AG04449 (cell line): ENCODE results near the gene JADE2.
"Not testable (repeated sequence)": the region's sequence is repeated elsewhere in the genome, so short reads cannot be mapped to it uniquely, and the experiment has no call there.

Experiments used
- CTCF ChIA-PET: fragments of 350-600 bp; formaldehyde crosslinking; extraction: SDS; loops from one replicate; lab custom pipeline; 2021; ENCODE audit warnings: antibody characterized with exemption; lab: Yijun Ruan, JAX
- POLR2A ChIA-PET: fragments of 400-600, 350-600 bp; formaldehyde crosslinking; extraction: SDS; loops from one replicate; lab custom pipeline; 2020; ENCODE audit warnings: antibody characterized with exemption, inconsistent platforms; lab: Yijun Ruan, JAX
- DNase-seq: peaks from one replicate; pipeline ENCODE4 v3.0.0-alpha.2; 2010; ENCODE audit warnings: low read depth, low spot score
- H3K4me3 ChIP-seq: 2 replicates; pipeline ENCODE4 v1.5.1; 2011; ENCODE audit warnings: low read depth, mild to moderate bottlenecking, control low read depth, low read length
- TF ChIP-seq, protein P1 (sequence below): IDR thresholded peaks from one replicate; pipeline ENCODE4 v1.5.1; 2011; ENCODE audit warnings: mild to moderate bottlenecking, moderate library complexity, low read length, control low read depth, inconsistent platforms; ENCODE audit not compliant: insufficient read depth; ENCODE audit errors: missing control alignments

The JADE2 gene

DNA sequence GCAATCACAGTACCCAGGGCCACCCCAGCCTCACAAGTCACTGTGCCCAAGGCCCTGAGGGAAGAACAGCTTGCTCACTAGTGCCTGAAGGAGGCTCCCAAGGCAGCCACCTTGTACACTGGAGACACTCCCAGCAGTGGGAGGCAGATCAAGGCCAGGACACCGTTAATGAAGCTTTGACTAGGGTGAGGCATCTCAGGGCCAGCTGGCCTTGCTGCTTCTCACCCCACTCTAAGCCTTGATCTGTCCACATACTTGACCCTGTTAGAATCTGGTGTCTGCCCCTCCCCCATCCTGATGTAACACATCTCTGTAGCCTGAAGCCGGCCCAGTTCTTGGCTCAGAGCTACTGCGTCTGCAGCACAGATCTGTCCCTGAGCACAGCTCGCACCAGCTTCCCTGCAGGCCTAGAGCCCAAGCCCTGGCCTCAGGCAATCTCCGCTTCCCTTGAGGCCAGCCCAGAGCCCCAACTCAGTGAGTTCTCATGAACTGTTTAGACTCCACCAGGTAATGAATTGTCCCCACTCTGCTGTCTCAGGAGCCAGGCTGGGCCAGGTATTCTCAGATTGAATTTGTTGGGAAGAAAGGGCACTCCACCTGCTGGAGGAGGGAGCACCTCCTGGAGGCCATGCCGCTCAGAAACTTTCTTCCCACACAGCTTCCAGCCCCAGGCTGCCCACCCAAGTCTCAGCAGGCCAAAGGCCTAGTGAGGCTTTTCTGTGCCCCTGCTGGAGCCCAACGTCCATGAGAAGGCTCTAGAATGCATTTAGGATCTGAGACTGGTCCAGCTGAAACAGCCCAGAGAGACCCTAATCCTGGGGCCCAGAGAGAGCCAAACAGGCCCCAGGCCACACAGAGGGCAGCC, 13.4 kb upstream of the JADE2 start:
- DNase-seq, result no peak
- POLR2A ChIA-PET, result interaction anchor here (0.8 to 1.2 kb wide), 2 partner anchors 9 to 16 kb away, joined by 3 read pairs; no protein-coding TSS in a partner anchor

DNA sequence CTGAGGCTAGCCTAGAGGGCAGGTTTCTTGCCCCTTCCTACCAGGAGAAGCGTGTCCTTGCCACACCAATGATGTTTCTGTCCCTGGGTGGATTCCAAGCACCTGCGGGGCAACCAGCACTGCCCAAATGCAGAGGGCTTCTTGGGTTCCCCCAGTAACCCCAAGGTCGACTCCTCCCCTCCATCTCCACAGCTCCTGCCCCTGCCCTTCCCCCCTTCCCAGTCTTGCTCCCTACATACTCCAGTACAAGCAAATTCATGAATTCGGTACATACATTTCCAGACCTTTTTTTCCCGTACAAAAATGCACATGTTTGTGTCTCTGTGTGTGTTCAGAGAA, 12.8 kb upstream of the JADE2 start:
- TF ChIP-seq, protein P1, sequence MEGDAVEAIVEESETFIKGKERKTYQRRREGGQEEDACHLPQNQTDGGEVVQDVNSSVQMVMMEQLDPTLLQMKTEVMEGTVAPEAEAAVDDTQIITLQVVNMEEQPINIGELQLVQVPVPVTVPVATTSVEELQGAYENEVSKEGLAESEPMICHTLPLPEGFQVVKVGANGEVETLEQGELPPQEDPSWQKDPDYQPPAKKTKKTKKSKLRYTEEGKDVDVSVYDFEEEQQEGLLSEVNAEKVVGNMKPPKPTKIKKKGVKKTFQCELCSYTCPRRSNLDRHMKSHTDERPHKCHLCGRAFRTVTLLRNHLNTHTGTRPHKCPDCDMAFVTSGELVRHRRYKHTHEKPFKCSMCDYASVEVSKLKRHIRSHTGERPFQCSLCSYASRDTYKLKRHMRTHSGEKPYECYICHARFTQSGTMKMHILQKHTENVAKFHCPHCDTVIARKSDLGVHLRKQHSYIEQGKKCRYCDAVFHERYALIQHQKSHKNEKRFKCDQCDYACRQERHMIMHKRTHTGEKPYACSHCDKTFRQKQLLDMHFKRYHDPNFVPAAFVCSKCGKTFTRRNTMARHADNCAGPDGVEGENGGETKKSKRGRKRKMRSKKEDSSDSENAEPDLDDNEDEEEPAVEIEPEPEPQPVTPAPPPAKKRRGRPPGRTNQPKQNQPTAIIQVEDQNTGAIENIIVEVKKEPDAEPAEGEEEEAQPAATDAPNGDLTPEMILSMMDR, result no peak
- ChIA-PET POLR2A (no interaction called here), CTCF (interaction anchor here (1.2 to 2.9 kb wide), 2 partner anchors 15 to 85 kb away, joined by 3 to 17 read pairs; no protein-coding TSS in a partner anchor)

More for the DNA sequence above, 13.4 kb upstream of the JADE2 start:
- H3K4me3 ChIP-seq, result no peak overlapping the region
- TF ChIP-seq, protein P1, result no peak
- CTCF ChIA-PET, result interaction anchor here (1.2 to 2.9 kb wide), 5 partner anchors 11 to 101 kb away, joined by 3 to 17 read pairs (median 10); partner anchors contain the start of gene CDKN2AIPNL

DNA sequence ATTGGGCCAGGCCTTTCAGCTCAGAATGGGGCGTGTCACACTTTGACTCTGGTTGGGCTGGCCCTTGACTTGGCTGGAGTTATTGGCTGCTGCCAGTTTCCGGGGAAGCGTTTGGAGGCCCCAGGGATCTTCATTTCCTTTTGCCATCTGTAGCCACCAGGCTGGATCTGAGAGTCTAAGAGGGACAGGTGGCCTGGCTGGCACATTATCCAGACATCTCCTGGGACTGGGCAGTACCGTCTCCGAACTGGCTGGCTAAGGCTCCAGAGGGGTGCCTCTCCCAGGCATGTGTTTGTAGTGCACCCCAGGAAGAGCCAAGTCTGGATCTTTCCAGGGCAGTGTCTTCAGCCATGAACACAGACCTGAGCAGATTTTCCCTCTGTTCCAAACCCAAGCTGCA, 9.7 kb upstream of the JADE2 start:
- POLR2A ChIA-PET, result no interaction called here
- TF ChIP-seq, protein P1, result no peak
- H3K4me3 ChIP-seq, result no peak overlapping the region
- DNase-seq, result no peak
- CTCF ChIA-PET, result interaction anchor here (1.4 kb wide), 1 partner anchor 12 kb away, joined by 5 read pairs; no protein-coding TSS in a partner anchor

More for the DNA sequence above, 12.8 kb upstream of the JADE2 start:
- H3K4me3 ChIP-seq, result no peak overlapping the region
- DNase-seq, result no peak

DNA sequence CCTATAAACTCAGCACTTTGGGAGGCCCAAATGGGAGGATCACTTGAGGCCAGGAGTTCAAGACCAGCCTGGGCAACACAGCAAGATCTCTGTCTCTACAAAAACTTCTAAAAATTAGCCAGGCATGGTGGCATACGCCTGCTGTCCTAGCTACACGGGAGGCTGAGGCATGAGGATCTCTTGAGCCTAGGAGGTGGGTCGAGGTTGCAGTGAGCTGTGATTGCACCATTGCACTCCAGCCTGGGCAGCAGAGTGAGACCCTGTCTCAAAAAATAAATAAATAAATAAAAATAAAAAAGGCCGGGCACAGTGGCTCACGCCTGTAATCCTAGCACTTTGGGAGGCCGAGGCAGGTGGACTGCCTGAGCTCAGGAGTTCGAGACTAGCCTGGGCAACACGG, 8.5 kb upstream of the JADE2 start:
- DNase-seq, CTCF ChIA-PET, H3K4me3 ChIP-seq, POLR2A ChIA-PET: not testable (repeated sequence)

DNA sequence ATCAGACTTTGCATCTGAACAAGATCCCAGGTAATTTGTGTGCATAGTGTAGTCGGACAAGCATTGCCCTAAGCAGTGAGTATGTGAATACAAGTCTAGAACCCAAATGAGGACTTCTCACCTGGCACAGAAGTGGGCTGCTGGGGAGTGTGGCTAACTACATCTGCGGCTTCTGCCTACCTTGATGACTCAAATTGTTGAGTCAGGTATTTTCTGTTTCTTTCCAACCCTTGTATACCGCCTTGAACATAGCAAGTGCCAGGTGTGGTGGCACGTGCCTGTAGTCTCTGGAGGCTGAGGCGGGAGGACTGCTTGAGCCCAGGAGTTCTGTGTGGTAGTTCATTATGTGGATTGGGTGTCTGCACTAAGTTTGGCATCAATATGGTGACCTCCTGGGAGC, 7.9 kb upstream of the JADE2 start:
- CTCF ChIA-PET, result no interaction called here
- TF ChIP-seq, protein P1, result no peak
- H3K4me3 ChIP-seq, result no peak overlapping the region
- no peak for DNase-seq
- POLR2A ChIA-PET, result no interaction called here

DNA sequence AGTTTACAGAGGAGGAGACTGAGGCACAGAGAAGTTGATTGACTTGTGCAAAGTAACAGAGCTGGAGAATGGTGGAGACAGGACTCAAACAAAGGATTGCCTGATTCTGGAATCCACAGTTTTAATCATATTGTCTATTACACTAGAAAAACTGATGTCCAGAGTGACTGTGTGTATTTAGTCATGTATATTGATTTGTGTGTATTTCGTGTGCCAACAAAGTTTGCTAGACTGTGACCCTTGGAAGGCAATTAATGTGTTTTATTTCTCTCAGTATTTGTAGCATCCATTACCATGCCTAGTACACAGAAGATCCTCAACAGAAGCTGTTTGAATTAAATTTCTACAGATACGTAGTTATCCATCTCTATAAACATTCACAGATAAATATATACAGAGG, 5.5 kb upstream of the JADE2 start:
- DNase-seq, result no peak
- ChIA-PET CTCF (interaction anchor here (1.2 to 1.6 kb wide), 3 partner anchors 11 to 108 kb away, joined by 3 to 6 read pairs (median 5); partner anchors contain the start of gene CDKN2AIPNL), POLR2A (interaction anchor here (0.7 kb wide), 1 partner anchor 52 kb away, joined by 4 read pairs; no protein-coding TSS in a partner anchor)
- no peak overlapping the region for H3K4me3 ChIP-seq
- TF ChIP-seq, protein P1, result no peak
